HCT116 (cell line): ENCODE measurements around the gene CLEC4M. TPM values are rescaled to one million over a fixed set of nuclear protein-coding genes. Genes with fewer than 3 reads are reported as not detected.

Experiments used
- ATAC-seq: fragments of 200-7000 bp; cut with Tn5 transposase; 2 replicates; pipeline ENCODE4 v1.9.1; 2020; ENCODE audit warnings: mild to moderate bottlenecking, moderate library complexity
- BruUV-seq: library from RNA; stranded (reverse); fragments of 400-500 nt; replicated peaks from 2 replicates; lab custom pipeline; 2021; lab: Mats Ljungman, UMichigan
- CTCF ChIA-PET: fragments of 300-600 bp; sonication (Branson Sonifier 250); formaldehyde crosslinking; loops from one replicate; lab custom pipeline; 2021; ENCODE audit warnings: antibody characterized with exemption; lab: Charles Lee
- POLR2A ChIA-PET: fragments of 300-600, 350-600 bp; sonication (Branson Sonifier 250); formaldehyde crosslinking; loops from one replicate; lab custom pipeline; 2021; ENCODE audit warnings: antibody characterized with exemption; lab: Charles Lee
- RAD21 ChIA-PET, 2 experiments: fragments of 300-600 bp; sonication (Branson Sonifier 250); formaldehyde crosslinking; loops; one replicate each; lab custom pipeline; 2023; ENCODE audit warnings: low total read pairs in 2 of 2; ENCODE audit not compliant: uncharacterized antibody in 2 of 2, unreplicated experiment in 2 of 2, low non-redundant PET in 1 of 2; lab: Charles Lee
- DNase-seq: peaks from one replicate; pipeline ENCODE4 v3.0.0-alpha.2; 2010; ENCODE audit warnings: low read depth, low spot score
- H2AFZ ChIP-seq: fragments of 200-600 bp; shearing (Covaris generic), sonication (generic); 2 replicates; pipeline ENCODE4 v1.6.1; 2017; ENCODE audit warnings: low read depth, mixed run types, mixed read lengths, antibody characterized with exemption, low read length; ENCODE audit not compliant: poor library complexity, severe bottlenecking
- H3K27ac ChIP-seq: 2 replicates; pipeline ENCODE4 v1.5.1; 2012; ENCODE audit warnings: low read depth, low read length
- H3K27me3 ChIP-seq: fragments of 200-600 bp; sonication (generic); 2 replicates; pipeline ENCODE4 v1.6.1; 2016; ENCODE audit warnings: mixed run types, low read length, mixed read lengths; ENCODE audit not compliant: insufficient read depth
- H3K36me3 ChIP-seq, 2 experiments: fragments of 200-500 bp in 1 of 2; fragments of 200-600 bp in 1 of 2; sonication (Bioruptor generic) in 1 of 2; sonication (generic) in 1 of 2; 2 replicates each; pipeline versions ENCODE4 v1.5.1 to v1.6.1; 2014 to 2016; ENCODE audit warnings: low read length in 2 of 2, inconsistent platforms in 1 of 2, mixed read lengths in 1 of 2, mixed run types in 1 of 2; ENCODE audit not compliant: insufficient read depth in 2 of 2, control insufficient read depth in 1 of 2
- H3K4me1 ChIP-seq, 2 experiments: fragments of 200-600 bp in 1 of 2; sonication (generic) in 1 of 2; 2 replicates each; pipeline versions ENCODE4 v1.5.1 to v1.6.1; 2012 to 2017; ENCODE audit warnings: low read length in 2 of 2, inconsistent platforms in 1 of 2, mild to moderate bottlenecking in 1 of 2, mixed read lengths in 1 of 2, mixed run types in 1 of 2, moderate library complexity in 1 of 2; ENCODE audit not compliant: insufficient read depth in 2 of 2, control insufficient read depth in 1 of 2
- H3K4me2 ChIP-seq: fragments of 200-600 bp; sonication (generic); 2 replicates; pipeline ENCODE4 v1.6.1; 2017; ENCODE audit warnings: mixed run types, low read length, mixed read lengths
- H3K4me3 ChIP-seq, 2 experiments: fragments of 200-600 bp in 1 of 2; sonication (generic) in 1 of 2; replicated peaks in 1 of 2; 2 replicates each; pipeline ENCODE4 v1.5.1; 2011 to 2016; ENCODE audit warnings: low read length in 2 of 2, control low read depth in 1 of 2, low read depth in 1 of 2, mild to moderate bottlenecking in 1 of 2, mixed read lengths in 1 of 2, mixed run types in 1 of 2
- H3K79me2 ChIP-seq: fragments of 200-600 bp; sonication (generic); 2 replicates; pipeline ENCODE4 v1.6.1; 2017; ENCODE audit warnings: mild to moderate bottlenecking, mixed run types, low read length, moderate library complexity, mixed read lengths; ENCODE audit not compliant: insufficient read depth
- H3K9ac ChIP-seq: fragments of 200-600 bp; sonication (generic); 2 replicates; pipeline ENCODE4 v1.6.1; 2016; ENCODE audit warnings: low read length, mixed read lengths
- H3K9me2 ChIP-seq: fragments of 200-600 bp; sonication (generic), shearing (Covaris generic); 2 replicates; pipeline ENCODE4 v1.6.1; 2017; ENCODE audit warnings: mixed run types, mild to moderate bottlenecking, moderate library complexity; ENCODE audit not compliant: insufficient read depth
- H3K9me3 ChIP-seq, 2 experiments: fragments of 200-500 bp in 1 of 2; fragments of 200-600 bp in 1 of 2; sonication (Bioruptor generic) in 1 of 2; sonication (generic) in 1 of 2; 2 replicates each; pipeline ENCODE4 v1.6.1; 2014 to 2017; ENCODE audit warnings: low read length in 2 of 2, mixed read lengths in 2 of 2, inconsistent platforms in 1 of 2, low read depth in 1 of 2, mild to moderate bottlenecking in 1 of 2, mixed run types in 1 of 2, moderate library complexity in 1 of 2; ENCODE audit not compliant: control insufficient read depth in 1 of 2, insufficient read depth in 1 of 2
- H4K20me1 ChIP-seq: fragments of 200-600 bp; sonication (generic), shearing (Covaris generic); 2 replicates; pipeline ENCODE4 v1.6.1; 2017; ENCODE audit warnings: mixed run types, mild to moderate bottlenecking, moderate library complexity; ENCODE audit not compliant: insufficient read depth
- ATF3 ChIP-seq: IDR thresholded peaks from 2 replicates; pipeline ENCODE4 v1.6.1; 2012
- CEBPB ChIP-seq: IDR thresholded peaks from 2 replicates; pipeline ENCODE4 v1.6.1; 2012; ENCODE audit warnings: low read depth
- EGR1 ChIP-seq: IDR thresholded peaks from 2 replicates; pipeline ENCODE4 v1.6.1; 2012; ENCODE audit warnings: low read depth
- EZH2 ChIP-seq: fragments of 200-600 bp; sonication (generic); IDR thresholded peaks from 2 replicates; pipeline ENCODE4 v1.6.1; 2017; ENCODE audit warnings: antibody characterized with exemption, mixed run types
- EZH2phosphoT487 ChIP-seq: fragments of 200-600 bp; IDR thresholded peaks from 2 replicates; pipeline ENCODE4 v1.6.1; 2018; ENCODE audit warnings: antibody characterized with exemption, borderline replicate concordance
- FOSL1 ChIP-seq: IDR thresholded peaks from 2 replicates; pipeline ENCODE4 v1.6.1; 2012; ENCODE audit warnings: low read depth
- POLR2A ChIP-seq: IDR thresholded peaks from 2 replicates; pipeline ENCODE4 v1.7.0; 2011; ENCODE audit warnings: borderline replicate concordance; ENCODE audit not compliant: insufficient read depth, insufficient read length; ENCODE audit errors: extremely low read depth
- POLR2AphosphoS5 ChIP-seq: IDR thresholded peaks from 2 replicates; pipeline ENCODE4 v1.6.1; 2011; ENCODE audit warnings: mild to moderate bottlenecking, low read depth, low read length, moderate library complexity
- RAD21 ChIP-seq: IDR thresholded peaks from 2 replicates; pipeline ENCODE4 v1.6.1; 2012; ENCODE audit warnings: low read depth, mild to moderate bottlenecking
- REST ChIP-seq: IDR thresholded peaks from 2 replicates; pipeline ENCODE4 v1.6.1; 2012; ENCODE audit warnings: low read depth
- SIN3A ChIP-seq: IDR thresholded peaks from 2 replicates; pipeline ENCODE4 v1.6.1; 2012; ENCODE audit warnings: low read depth
- SRF ChIP-seq: IDR thresholded peaks from 2 replicates; pipeline ENCODE4 v1.6.1; 2012; ENCODE audit warnings: low read depth
- TCF7L2 ChIP-seq: IDR thresholded peaks from 2 replicates; pipeline ENCODE4 v1.7.0; 2011; ENCODE audit warnings: borderline replicate concordance, inconsistent platforms; ENCODE audit not compliant: insufficient read depth, insufficient read length; ENCODE audit errors: extremely low read depth
- YY1 ChIP-seq: IDR thresholded peaks from 2 replicates; pipeline ENCODE4 v1.6.1; 2011; ENCODE audit warnings: low read length, low read depth, moderate library complexity, mild to moderate bottlenecking; ENCODE audit not compliant: insufficient replicate concordance; ENCODE audit errors: extremely low read depth
- ZBTB33 ChIP-seq: IDR thresholded peaks from 2 replicates; pipeline ENCODE4 v1.6.1; 2011; ENCODE audit warnings: mild to moderate bottlenecking, low read length, moderate library complexity; ENCODE audit not compliant: insufficient replicate concordance; ENCODE audit errors: extremely low read depth
- ZFX ChIP-seq: fragments of 450-650 bp; IDR thresholded peaks from 2 replicates; pipeline ENCODE4 v1.6.1; 2017
- ZNF274 ChIP-seq: fragments of 200-500 bp; sonication (Bioruptor generic); IDR thresholded peaks from 2 replicates; pipeline ENCODE4 v1.6.1; 2014; ENCODE audit warnings: mild to moderate bottlenecking, low read depth, low read length, inconsistent platforms
- intact Hi-C: fragments of 100-400 bp; cut with micrococcal nuclease; formaldehyde crosslinking; loops from 2 replicates; pipeline ENCODE4 v1.10.0; 2022
- total RNA-seq: library from RNA; stranded (reverse); gene quantifications from one replicate; pipeline ENCODE4 v1.2.1, GENCODE V29; 2021; ENCODE audit not compliant: unreplicated experiment
- TF ChIP-seq, protein P1 (sequence below), 3 experiments: fragments of 200-600 bp in 1 of 3; sonication (generic) in 1 of 3; IDR thresholded peaks in 2 of 3; conservative IDR thresholded peaks in 1 of 3; 2 replicates each; pipeline ENCODE4 v1.5.1; 2012 to 2017; ENCODE audit warnings: low read depth in 2 of 3, low read length in 2 of 3, antibody characterized with exemption in 1 of 3, borderline replicate concordance in 1 of 3, control low read depth in 1 of 3, mild to moderate bottlenecking in 1 of 3, mixed read lengths in 1 of 3, mixed run types in 1 of 3, moderate library complexity in 1 of 3; ENCODE audit not compliant: insufficient read depth in 1 of 3

The CLEC4M gene
- total RNA-seq, 1 experiment from 2014 or later = not detected

GRCh38 chr19:7746903-7747884, 15.8 kb upstream of the CLEC4M start, which contains the start of gene CD209:
TSS of gene CD209 (minus strand) at chr19:7747534. CDS start at chr19:7747511, 23 bp downstream.
- ATAC-seq (no peak), DNase-seq (no peak)
- CTCF ChIA-PET = interaction anchor here (0.9 kb wide), 1 partner anchor 53 kb away, joined by 3 read pairs; no protein-coding TSS in a partner anchor
- Histone ChIP-seq H3K4me3 (no peak within 1 kb of the TSS), H3K36me3 (no peaks in the 10 kb centered on the region), H3K4me2 (no peak within 1 kb of the TSS), H2AFZ (no peak within 1 kb of the TSS), H3K27ac (no peak within 1 kb of the TSS), H3K4me1 (no peaks in the 10 kb centered on the region), H3K9me3 (no peaks in the 10 kb centered on the region), H3K27me3 (peaks cover 13% of the 10 kb centered on the region), H3K9ac (no peak within 1 kb of the TSS), H3K9me2 (no peaks in the 10 kb centered on the region), H3K79me2 (no peaks in the 10 kb centered on the region), H4K20me1 (no peaks in the 10 kb centered on the region)
- no TSS peak for BruUV-seq
- intact Hi-C loops = no loop called here
- RAD21 ChIA-PET = no interaction called here
- TF ChIP-seq POLR2A (no peak), TCF7L2 (no peak), ZBTB33 (no peak), REST (no peak), ZNF274 (no peak), POLR2AphosphoS5 (no peak), ATF3 (no peak), SRF (no peak), ZFX (no peak), YY1 (no peak), EZH2 (no peak), SIN3A (no peak), EGR1 (no peak), CEBPB (no peak), EZH2phosphoT487 (no peak), FOSL1 (no peak), RAD21 (no peak)
- TF ChIP-seq, protein P1, sequence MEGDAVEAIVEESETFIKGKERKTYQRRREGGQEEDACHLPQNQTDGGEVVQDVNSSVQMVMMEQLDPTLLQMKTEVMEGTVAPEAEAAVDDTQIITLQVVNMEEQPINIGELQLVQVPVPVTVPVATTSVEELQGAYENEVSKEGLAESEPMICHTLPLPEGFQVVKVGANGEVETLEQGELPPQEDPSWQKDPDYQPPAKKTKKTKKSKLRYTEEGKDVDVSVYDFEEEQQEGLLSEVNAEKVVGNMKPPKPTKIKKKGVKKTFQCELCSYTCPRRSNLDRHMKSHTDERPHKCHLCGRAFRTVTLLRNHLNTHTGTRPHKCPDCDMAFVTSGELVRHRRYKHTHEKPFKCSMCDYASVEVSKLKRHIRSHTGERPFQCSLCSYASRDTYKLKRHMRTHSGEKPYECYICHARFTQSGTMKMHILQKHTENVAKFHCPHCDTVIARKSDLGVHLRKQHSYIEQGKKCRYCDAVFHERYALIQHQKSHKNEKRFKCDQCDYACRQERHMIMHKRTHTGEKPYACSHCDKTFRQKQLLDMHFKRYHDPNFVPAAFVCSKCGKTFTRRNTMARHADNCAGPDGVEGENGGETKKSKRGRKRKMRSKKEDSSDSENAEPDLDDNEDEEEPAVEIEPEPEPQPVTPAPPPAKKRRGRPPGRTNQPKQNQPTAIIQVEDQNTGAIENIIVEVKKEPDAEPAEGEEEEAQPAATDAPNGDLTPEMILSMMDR (IDR thresholded peaks at IDR 0.05 in 2 of 3, conservative IDR thresholded peaks at IDR 0.05 in 1 of 3; ENCODE audit: borderline replicate concordance in 1 of 3, insufficient read depth in 1 of 3, low read depth in 2 of 3, low read length in 2 of 3) = no peak
- POLR2A ChIA-PET = no interaction called here
